ENCODE measurements around the gene BST1. TPM values are rescaled to one million over a fixed set of nuclear protein-coding genes. Genes with fewer than 3 reads are reported as not detected.

Gene BST1
- total and polyA plus RNA-seq, 12 donors: 2.3 to 10.3 (median 4.0) TPM

GRCh38 chr4:15707363-15707715, 4.5 kb downstream of the BST1 start:
- Histone ChIP-seq H3K9me3 (replicated peaks in 1 of 3) (no peaks in the 10 kb centered on the region), H3K27me3 (no peaks in the 10 kb centered on the region), H3K36me3 (replicated peaks in 1 of 2) (no peaks in the 10 kb centered on the region), H3K4me1 (replicated peaks in 1 of 2) (peaks cover 0 to 5% of the 10 kb centered on the region in 2 donors), H3K4me3 (no peak overlapping the region), H3K27ac (no peak overlapping the region)
- TF ChIP-seq POLR2A (IDR thresholded peaks at IDR 0.05): no peak
- no peak for TF ChIP-seq CTCF (IDR thresholded peaks at IDR 0.05)
- intact Hi-C loops (cut with DNase I): no loop called here
- no peak for DNase-seq
- WGBS, 4 donors: 59 to 68% (median 66%) methylated on average over 7 of the region's 7 CpGs

- DNase-seq: no peak
- H3K36me3 ChIP-seq (replicated peaks in 1 of 2): no peaks in the 10 kb centered on the region
- 86 to 91% (median 88%) methylated on average over 2 of the region's 2 CpGs for WGBS, 4 donors
- peaks cover 0 to 8% of the 10 kb centered on the region in 2 donors for H3K4me1 ChIP-seq (replicated peaks in 1 of 2)
- no peak overlapping the region for H3K4me3 ChIP-seq
- no peak overlapping the region for H3K27ac ChIP-seq
- TF ChIP-seq CTCF (IDR thresholded peaks at IDR 0.05): no peak
- no peak for TF ChIP-seq POLR2A (IDR thresholded peaks at IDR 0.05)
- H3K9me3 ChIP-seq (replicated peaks in 1 of 3): no peaks in the 10 kb centered on the region
- no peaks in the 10 kb centered on the region for H3K27me3 ChIP-seq
- intact Hi-C loops (cut with DNase I): no loop called here
Observed at GRCh38 chr4:15711762-15712161, 8.9 kb downstream of the BST1 start.

- DNase-seq: no peak
- Histone ChIP-seq H3K4me3 (no peak overlapping the region), H3K27ac (no peak overlapping the region), H3K36me3 (replicated peaks in 1 of 2) (no peaks in the 10 kb centered on the region), H3K27me3 (no peaks in the 10 kb centered on the region), H3K9me3 (replicated peaks in 1 of 3) (no peaks in the 10 kb centered on the region), H3K4me1 (replicated peaks in 1 of 2) (peaks cover 0 to 8% of the 10 kb centered on the region in 2 donors)
- TF ChIP-seq POLR2A (IDR thresholded peaks at IDR 0.05): no peak
- TF ChIP-seq CTCF (IDR thresholded peaks at IDR 0.05): no peak
- intact Hi-C loops (cut with DNase I): no loop called here
- WGBS, 4 donors: 94 to 100% (median 100%) methylated on average over 1 of the region's 1 CpG
Observed at GRCh38 chr4:15712214-15712613, 9.3 kb downstream of the BST1 start.

- DNase-seq: no peak
- Histone ChIP-seq H3K4me3 (no peak overlapping the region), H3K27me3 (no peaks in the 10 kb centered on the region), H3K4me1 (replicated peaks in 1 of 2) (peaks cover 0 to 17% of the 10 kb centered on the region in 2 donors), H3K9me3 (replicated peaks in 1 of 3) (no peaks in the 10 kb centered on the region), H3K36me3 (replicated peaks in 1 of 2) (no peaks in the 10 kb centered on the region), H3K27ac (no peak overlapping the region)
- intact Hi-C loops (cut with DNase I): no loop called here
- WGBS, 4 donors: 81 to 87% (median 85%) methylated on average over 1 of the region's 1 CpG
- TF ChIP-seq POLR2A (IDR thresholded peaks at IDR 0.05): no peak
- TF ChIP-seq CTCF (IDR thresholded peaks at IDR 0.05): no peak
Observed at GRCh38 chr4:15714141-15714540, 11.3 kb downstream of the BST1 start.

All from adrenal gland (tissue), 12 donors.